Measurements from ENCODE around the gene PRKD1. TPM values are rescaled to one million over a fixed set of nuclear protein-coding genes. Genes with fewer than 3 reads are reported as not detected.

Gene PRKD1
- total RNA-seq (2021; ENCODE audit: unreplicated experiment) (not detected), Bru-seq, nascent RNA (percentile 14 among the genes with signal in this experiment), BruChase-seq, experiment 1, labeled RNA remaining after a 6-hour chase (percentile 15 among the genes with signal in this experiment), BruChase-seq, experiment 2, labeled RNA remaining after a 2-hour chase (percentile 12 among the genes with signal in this experiment)
- polyA plus RNA-seq (2012), result not detected in 2 replicates
- long read RNA-seq, result 0 reads

DNA sequence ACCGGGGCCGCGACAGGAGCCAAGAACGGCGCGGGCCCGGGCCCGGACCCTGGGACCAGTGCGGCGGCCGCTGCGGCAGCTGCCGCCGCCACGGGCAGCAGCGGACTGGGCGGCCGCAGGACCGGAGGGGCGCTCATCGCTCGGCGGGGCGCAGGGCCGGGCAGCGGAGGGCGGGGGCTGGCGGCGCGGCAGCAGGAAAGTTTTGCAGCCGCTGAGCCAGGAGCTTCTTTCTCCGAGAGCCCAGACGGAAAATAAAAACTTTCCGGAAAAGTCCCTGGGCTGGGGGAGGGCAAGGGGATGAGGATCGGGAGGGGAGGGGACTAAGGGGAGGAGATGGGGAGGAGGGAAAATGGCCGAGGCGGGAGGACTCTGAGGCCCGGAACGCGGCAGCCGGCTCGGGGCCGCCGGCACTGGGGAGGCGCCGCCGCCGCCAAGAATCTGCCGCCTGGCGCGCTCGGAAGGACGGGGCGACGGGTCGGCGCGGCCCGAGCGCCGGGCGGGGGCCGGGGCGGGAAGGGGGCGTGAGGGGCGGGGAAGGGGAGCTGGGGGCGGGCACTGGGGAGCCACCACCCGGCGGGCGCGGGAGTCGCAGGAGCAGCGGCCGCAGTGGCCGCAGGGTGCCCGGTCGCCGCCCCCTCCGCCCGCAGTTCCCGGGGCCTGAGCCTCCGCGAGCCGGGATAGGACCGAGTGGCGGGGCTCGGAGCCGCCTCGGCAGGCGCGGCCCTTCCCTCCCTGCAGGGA lies at the start of gene PRKD1:
TSS of gene PRKD1 (minus strand) at position 472 of the 741 bp plus-strand sequence.
- H3K4me3 ChIP-seq (replicated peaks in 1 of 2; ENCODE audit: low read depth in 1 of 2, low read length in 2 of 2), result no peak within 1 kb of the TSS
- no peaks in the 10 kb centered on the region for H3K9me2 ChIP-seq (ENCODE audit: insufficient read depth)
- H3K27me3 ChIP-seq (ENCODE audit: insufficient read depth, low read length), result no peaks in the 10 kb centered on the region
- H3K4me2 ChIP-seq (ENCODE audit: low read length), result no peak within 1 kb of the TSS
- no peaks in the 10 kb centered on the region for H3K79me2 ChIP-seq (ENCODE audit: insufficient read depth, low read length)
- ATAC-seq (no peak), DNase-seq (ENCODE audit: low read depth, low spot score) (no peak)
- H3K27ac ChIP-seq (ENCODE audit: low read depth, low read length), result no peak within 1 kb of the TSS
- no peak within 1 kb of the TSS for H3K9ac ChIP-seq (ENCODE audit: low read length)
- BruUV-seq (replicated peaks), result no TSS peak
- TF ChIP-seq POLR2AphosphoS5 (IDR thresholded peaks at IDR 0.05; ENCODE audit: low read depth, low read length) (no peak), SP1 (IDR thresholded peaks at IDR 0.05; ENCODE audit: low read depth) (no peak), EZH2phosphoT487 (IDR thresholded peaks at IDR 0.05; ENCODE audit: borderline replicate concordance) (no peak), FOSL1 (IDR thresholded peaks at IDR 0.05; ENCODE audit: low read depth) (no peak), YY1 (IDR thresholded peaks at IDR 0.05; ENCODE audit: extremely low read depth, insufficient replicate concordance, low read depth, low read length) (no peak), JUND (IDR thresholded peaks at IDR 0.05) (no peak), ZNF274 (IDR thresholded peaks at IDR 0.05; ENCODE audit: low read depth, low read length) (no peak), RAD21 (IDR thresholded peaks at IDR 0.05; ENCODE audit: low read depth) (no peak), SRF (IDR thresholded peaks at IDR 0.05; ENCODE audit: low read depth) (no peak), EGR1 (IDR thresholded peaks at IDR 0.05; ENCODE audit: low read depth) (no peak), CBX3 (IDR thresholded peaks at IDR 0.05; ENCODE audit: low read depth) (no peak)
- TF ChIP-seq, protein P1, sequence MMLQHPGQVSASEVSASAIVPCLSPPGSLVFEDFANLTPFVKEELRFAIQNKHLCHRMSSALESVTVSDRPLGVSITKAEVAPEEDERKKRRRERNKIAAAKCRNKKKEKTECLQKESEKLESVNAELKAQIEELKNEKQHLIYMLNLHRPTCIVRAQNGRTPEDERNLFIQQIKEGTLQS (IDR thresholded peaks at IDR 0.05), result no peak
- TF ChIP-seq, protein P2, sequence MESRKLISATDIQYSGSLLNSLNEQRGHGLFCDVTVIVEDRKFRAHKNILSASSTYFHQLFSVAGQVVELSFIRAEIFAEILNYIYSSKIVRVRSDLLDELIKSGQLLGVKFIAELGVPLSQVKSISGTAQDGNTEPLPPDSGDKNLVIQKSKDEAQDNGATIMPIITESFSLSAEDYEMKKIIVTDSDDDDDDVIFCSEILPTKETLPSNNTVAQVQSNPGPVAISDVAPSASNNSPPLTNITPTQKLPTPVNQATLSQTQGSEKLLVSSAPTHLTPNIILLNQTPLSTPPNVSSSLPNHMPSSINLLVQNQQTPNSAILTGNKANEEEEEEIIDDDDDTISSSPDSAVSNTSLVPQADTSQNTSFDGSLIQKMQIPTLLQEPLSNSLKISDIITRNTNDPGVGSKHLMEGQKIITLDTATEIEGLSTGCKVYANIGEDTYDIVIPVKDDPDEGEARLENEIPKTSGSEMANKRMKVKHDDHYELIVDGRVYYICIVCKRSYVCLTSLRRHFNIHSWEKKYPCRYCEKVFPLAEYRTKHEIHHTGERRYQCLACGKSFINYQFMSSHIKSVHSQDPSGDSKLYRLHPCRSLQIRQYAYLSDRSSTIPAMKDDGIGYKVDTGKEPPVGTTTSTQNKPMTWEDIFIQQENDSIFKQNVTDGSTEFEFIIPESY (IDR thresholded peaks at IDR 0.05; ENCODE audit: extremely low read depth, insufficient replicate concordance, low read length), result no peak
- TF ChIP-seq, protein P3, sequence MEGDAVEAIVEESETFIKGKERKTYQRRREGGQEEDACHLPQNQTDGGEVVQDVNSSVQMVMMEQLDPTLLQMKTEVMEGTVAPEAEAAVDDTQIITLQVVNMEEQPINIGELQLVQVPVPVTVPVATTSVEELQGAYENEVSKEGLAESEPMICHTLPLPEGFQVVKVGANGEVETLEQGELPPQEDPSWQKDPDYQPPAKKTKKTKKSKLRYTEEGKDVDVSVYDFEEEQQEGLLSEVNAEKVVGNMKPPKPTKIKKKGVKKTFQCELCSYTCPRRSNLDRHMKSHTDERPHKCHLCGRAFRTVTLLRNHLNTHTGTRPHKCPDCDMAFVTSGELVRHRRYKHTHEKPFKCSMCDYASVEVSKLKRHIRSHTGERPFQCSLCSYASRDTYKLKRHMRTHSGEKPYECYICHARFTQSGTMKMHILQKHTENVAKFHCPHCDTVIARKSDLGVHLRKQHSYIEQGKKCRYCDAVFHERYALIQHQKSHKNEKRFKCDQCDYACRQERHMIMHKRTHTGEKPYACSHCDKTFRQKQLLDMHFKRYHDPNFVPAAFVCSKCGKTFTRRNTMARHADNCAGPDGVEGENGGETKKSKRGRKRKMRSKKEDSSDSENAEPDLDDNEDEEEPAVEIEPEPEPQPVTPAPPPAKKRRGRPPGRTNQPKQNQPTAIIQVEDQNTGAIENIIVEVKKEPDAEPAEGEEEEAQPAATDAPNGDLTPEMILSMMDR (IDR thresholded peaks at IDR 0.05 in 2 of 3, conservative IDR thresholded peaks at IDR 0.05 in 1 of 3; ENCODE audit: borderline replicate concordance in 1 of 3, insufficient read depth in 1 of 3, low read depth in 2 of 3, low read length in 2 of 3), result no peak
- TF ChIP-seq, protein P4, sequence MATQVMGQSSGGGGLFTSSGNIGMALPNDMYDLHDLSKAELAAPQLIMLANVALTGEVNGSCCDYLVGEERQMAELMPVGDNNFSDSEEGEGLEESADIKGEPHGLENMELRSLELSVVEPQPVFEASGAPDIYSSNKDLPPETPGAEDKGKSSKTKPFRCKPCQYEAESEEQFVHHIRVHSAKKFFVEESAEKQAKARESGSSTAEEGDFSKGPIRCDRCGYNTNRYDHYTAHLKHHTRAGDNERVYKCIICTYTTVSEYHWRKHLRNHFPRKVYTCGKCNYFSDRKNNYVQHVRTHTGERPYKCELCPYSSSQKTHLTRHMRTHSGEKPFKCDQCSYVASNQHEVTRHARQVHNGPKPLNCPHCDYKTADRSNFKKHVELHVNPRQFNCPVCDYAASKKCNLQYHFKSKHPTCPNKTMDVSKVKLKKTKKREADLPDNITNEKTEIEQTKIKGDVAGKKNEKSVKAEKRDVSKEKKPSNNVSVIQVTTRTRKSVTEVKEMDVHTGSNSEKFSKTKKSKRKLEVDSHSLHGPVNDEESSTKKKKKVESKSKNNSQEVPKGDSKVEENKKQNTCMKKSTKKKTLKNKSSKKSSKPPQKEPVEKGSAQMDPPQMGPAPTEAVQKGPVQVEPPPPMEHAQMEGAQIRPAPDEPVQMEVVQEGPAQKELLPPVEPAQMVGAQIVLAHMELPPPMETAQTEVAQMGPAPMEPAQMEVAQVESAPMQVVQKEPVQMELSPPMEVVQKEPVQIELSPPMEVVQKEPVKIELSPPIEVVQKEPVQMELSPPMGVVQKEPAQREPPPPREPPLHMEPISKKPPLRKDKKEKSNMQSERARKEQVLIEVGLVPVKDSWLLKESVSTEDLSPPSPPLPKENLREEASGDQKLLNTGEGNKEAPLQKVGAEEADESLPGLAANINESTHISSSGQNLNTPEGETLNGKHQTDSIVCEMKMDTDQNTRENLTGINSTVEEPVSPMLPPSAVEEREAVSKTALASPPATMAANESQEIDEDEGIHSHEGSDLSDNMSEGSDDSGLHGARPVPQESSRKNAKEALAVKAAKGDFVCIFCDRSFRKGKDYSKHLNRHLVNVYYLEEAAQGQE (IDR thresholded peaks at IDR 0.05; ENCODE audit: low read depth), result no peak
- TF ChIP-seq, protein P5, sequence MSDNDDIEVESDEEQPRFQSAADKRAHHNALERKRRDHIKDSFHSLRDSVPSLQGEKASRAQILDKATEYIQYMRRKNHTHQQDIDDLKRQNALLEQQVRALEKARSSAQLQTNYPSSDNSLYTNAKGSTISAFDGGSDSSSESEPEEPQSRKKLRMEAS (IDR thresholded peaks at IDR 0.05), result no peak
- CTCF ChIA-PET, result no interaction called here
- no peaks in the 10 kb centered on the region for H4K20me1 ChIP-seq (ENCODE audit: insufficient read depth)
- POLR2A ChIA-PET, result no interaction called here
- no peaks in the 10 kb centered on the region for H3K36me3 ChIP-seq (ENCODE audit: control insufficient read depth in 1 of 2, insufficient read depth in 2 of 2, low read length in 2 of 2)
- no peaks in the 10 kb centered on the region for H3K4me1 ChIP-seq (ENCODE audit: control insufficient read depth in 1 of 2, insufficient read depth in 2 of 2, low read length in 2 of 2)
- H3K9me3 ChIP-seq (ENCODE audit: control insufficient read depth in 1 of 2, insufficient read depth in 1 of 2, low read depth in 1 of 2, low read length in 2 of 2), result peaks cover 18 to 19% of the 10 kb centered on the region in 2 experiments; a peak in 2 of 4 replicates
- no peak within 1 kb of the TSS for H2AFZ ChIP-seq (ENCODE audit: low read depth, low read length, poor library complexity, severe bottlenecking)
- RAD21 ChIA-PET (ENCODE audit: low non-redundant PET in 1 of 2, low total read pairs in 2 of 2, uncharacterized antibody in 2 of 2, unreplicated experiment in 2 of 2), result no interaction called here
- intact Hi-C loops (cut with micrococcal nuclease), result no loop called here

Measured in HCT116 (cell line).